ENCODE measurements around the gene NPRL2.

NPRL2 gene

GRCh38 chr3:50354850-50355249 lies 4.3 kb upstream of the NPRL2 start:
- POLR2A ChIA-PET = no interaction called here
- no peak for DNase-seq (ENCODE audit: low read depth, low spot score)
- no peak for TF ChIP-seq CTCF (IDR thresholded peaks at IDR 0.05; ENCODE audit: insufficient read depth, low read length, missing control alignments)
- H3K4me3 ChIP-seq (ENCODE audit: low read depth, low read length) = no peak overlapping the region
- CTCF ChIA-PET = interaction anchor here (2.6 to 16.7 kb wide), 3 partner anchors 11 to 261 kb away, joined by 12 to 473 read pairs (median 16); partner anchors contain the start of gene ZMYND10

- no peak overlapping the region for H3K4me3 ChIP-seq (ENCODE audit: low read depth, low read length)
- CTCF ChIA-PET = interaction anchor here (1.3 to 16.7 kb wide), 3 partner anchors 10 to 191 kb away, joined by 4 to 473 read pairs (median 16); partner anchors contain the start of gene ZMYND10
- POLR2A ChIA-PET = interaction anchor here (0.6 to 1.0 kb wide), 4 partner anchors 9 to 1922 kb away, joined by 3 to 4 read pairs (median 4); partner anchors contain the start of gene ZMYND10
- TF ChIP-seq CTCF (IDR thresholded peaks at IDR 0.05; ENCODE audit: insufficient read depth, low read length, missing control alignments) = no peak
- DNase-seq (ENCODE audit: low read depth, low spot score) = no peak
These were observed 3.7 kb upstream of the NPRL2 start for GRCh38 chr3:50354186-50354764.

- TF ChIP-seq CTCF (IDR thresholded peaks at IDR 0.05; ENCODE audit: insufficient read depth, low read length, missing control alignments) = no peak
- no peak overlapping the region for H3K4me3 ChIP-seq (ENCODE audit: low read depth, low read length)
- no peak for DNase-seq (ENCODE audit: low read depth, low spot score)
- POLR2A ChIA-PET = interaction anchor here (0.6 to 1.0 kb wide), 3 partner anchors 8 to 218 kb away, joined by 3 to 4 read pairs (median 3); partner anchors contain the start of gene ZMYND10
- CTCF ChIA-PET = interaction anchor here (0.7 to 16.7 kb wide), 7 partner anchors 10 to 258 kb away, joined by 3 to 473 read pairs (median 4); partner anchors contain the start of genes CISH, RASSF1 and ZMYND10
These were observed 2.9 kb upstream of the NPRL2 start for GRCh38 chr3:50353245-50354004.

- ChIA-PET POLR2A (interaction anchor here (0.6 kb wide), 1 partner anchor 10 kb away, joined by 3 read pairs; no protein-coding TSS in a partner anchor), CTCF (interaction anchor here (0.7 to 16.7 kb wide), 6 partner anchors 9 to 259 kb away, joined by 3 to 473 read pairs (median 4); partner anchors contain the start of genes CISH, RASSF1 and ZMYND10)
- DNase-seq (ENCODE audit: low read depth, low spot score) = no peak
These were observed 2.2 kb upstream of the NPRL2 start for GRCh38 chr3:50352781-50353180.

GRCh38 chr3:50351323-50351697 lies 735 bp upstream of the NPRL2 start:
- ChIA-PET CTCF (interaction anchor here (1.4 to 16.7 kb wide), 4 partner anchors 9 to 264 kb away, joined by 3 to 473 read pairs (median 28); partner anchors contain the start of gene MAPKAPK3), POLR2A (interaction anchor here (1.2 to 1.8 kb wide), 2 partner anchors 13 to 264 kb away, joined by 3 to 10 read pairs; no protein-coding TSS in a partner anchor)
- TF ChIP-seq CTCF (IDR thresholded peaks at IDR 0.05; ENCODE audit: insufficient read depth, low read length, missing control alignments) = no peak
- H3K4me3 ChIP-seq (ENCODE audit: low read depth, low read length) = peak overlapping the region; percentile 99
- no peak for DNase-seq (ENCODE audit: low read depth, low spot score)

More at GRCh38 chr3:50352781-50353180, 2.2 kb upstream of the NPRL2 start:
- no peak overlapping the region for H3K4me3 ChIP-seq (ENCODE audit: low read depth, low read length)
- peak; percentile 16 for TF ChIP-seq CTCF (IDR thresholded peaks at IDR 0.05; ENCODE audit: insufficient read depth, low read length, missing control alignments)
